Peyer's patch (tissue), 4 donors: ENCODE results near the gene CDKN2B.

Experiments used
- CTCF ChIP-seq, 6 experiments: fragments of 450-650 bp in 4 of 6; fragments of 200-600 bp in 2 of 6; sonication (generic) in 1 of 6; IDR thresholded peaks; one replicate each; pipeline ENCODE4 v1.5.1; 2017 to 2019; ENCODE audit warnings: antibody characterized with exemption in 6 of 6, mild to moderate bottlenecking in 3 of 6, moderate library complexity in 1 of 6
- POLR2A ChIP-seq, 2 donors: fragments of 450-650 bp; IDR thresholded peaks; one replicate each; pipeline ENCODE4 v1.5.1; 2017; ENCODE audit warnings: antibody characterized with exemption in 2 of 2, mild to moderate bottlenecking in 2 of 2, moderate library complexity in 2 of 2

DNA sequence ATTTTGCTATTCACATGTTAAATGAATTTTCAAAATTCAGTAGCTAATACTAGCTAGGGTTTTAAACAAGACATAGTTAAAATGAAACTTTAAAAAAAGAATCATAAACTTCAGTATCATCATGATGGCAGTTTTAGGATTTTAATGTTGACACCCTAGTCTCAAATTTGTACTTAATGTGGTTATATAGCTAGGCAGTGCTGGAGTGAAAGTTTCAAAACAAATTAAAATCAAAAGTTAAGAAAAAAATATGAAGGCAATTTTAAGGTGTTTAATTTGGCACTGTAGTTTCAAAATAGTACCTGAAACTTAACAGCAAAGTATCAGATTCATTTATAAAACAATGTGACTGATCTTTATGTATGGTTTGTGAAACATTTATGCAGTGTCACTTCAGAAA, 19.3 kb upstream of the CDKN2B start:
- TF ChIP-seq POLR2A (IDR thresholded peaks at IDR 0.05) (no peak), CTCF (IDR thresholded peaks at IDR 0.05) (no peak)
